NK-92 (cell line): ENCODE data around the gene FGF21.

Source experiments
- DNase-seq: peaks from one replicate; lab custom pipeline; 2025; ENCODE audit not compliant: unreplicated experiment; lab: John Stamatoyannopoulos, UW

Gene FGF21

GRCh38 chr19:48728911-48729664, 26.2 kb upstream of the FGF21 start:
- no peak for DNase-seq

GRCh38 chr19:48731452-48731851, 23.9 kb upstream of the FGF21 start:
- DNase-seq = no peak

GRCh38 chr19:48734625-48735024, 20.7 kb upstream of the FGF21 start:
- DNase-seq = no peak

GRCh38 chr19:48735031-48735615, 20.2 kb upstream of the FGF21 start:
- DNase-seq = no peak

- no peak for DNase-seq
Observed at GRCh38 chr19:48737360-48737998, 17.8 kb upstream of the FGF21 start.

- DNase-seq = no peak
Observed at GRCh38 chr19:48738557-48739403, 16.5 kb upstream of the FGF21 start.

- no peak for DNase-seq
Observed at GRCh38 chr19:48739404-48740163, 15.7 kb upstream of the FGF21 start.

- no peak for DNase-seq
Observed at GRCh38 chr19:48740164-48740972, 15.0 kb upstream of the FGF21 start, which contains the start of gene RASIP1. Gene RASIP1, minus strand, starts transcription at chr19:48740610. Its CDS starts 328 bp downstream, at chr19:48740282.

- DNase-seq = no peak
Observed at GRCh38 chr19:48741129-48741999, 14.0 kb upstream of the FGF21 start.

GRCh38 chr19:48742096-48742495, 13.2 kb upstream of the FGF21 start:
- no peak for DNase-seq

- DNase-seq = no peak
Observed at GRCh38 chr19:48745208-48745995, 9.9 kb upstream of the FGF21 start.

GRCh38 chr19:48746110-48746509, 9.2 kb upstream of the FGF21 start:
- no peak for DNase-seq

- no peak for DNase-seq
Observed at GRCh38 chr19:48746738-48747575, 8.4 kb upstream of the FGF21 start, which contains the start of gene IZUMO1. Gene IZUMO1, minus strand, starts transcription at chr19:48746909. Its CDS starts 1,050 bp downstream, at chr19:48745859.

- no peak for DNase-seq
Observed at GRCh38 chr19:48749571-48750198, 5.6 kb upstream of the FGF21 start.

GRCh38 chr19:48750351-48750750, 5.0 kb upstream of the FGF21 start:
- DNase-seq = no peak

GRCh38 chr19:48750771-48751504, 4.4 kb upstream of the FGF21 start:
- DNase-seq = no peak
